HepG2 (cell line): ENCODE measurements around the gene ZNRD2. TPM values are rescaled to one million over a fixed set of nuclear protein-coding genes. Genes with fewer than 3 reads are reported as not detected.

ENCODE experiments used
- BCL6 ChIP-seq: IDR thresholded peaks from 2 replicates; pipeline ENCODE4 v1.6.1; 2016; ENCODE audit warnings: missing genetic modification reagents, missing compliant biosample characterization
- FOXO1 ChIP-seq: sonication (generic); formaldehyde crosslinking; IDR thresholded peaks from 2 replicates; pipeline ENCODE4 v1.4.0; 2020; ENCODE audit warnings: missing genetic modification reagents
- HOXA7 ChIP-seq: sonication (generic); formaldehyde crosslinking; IDR thresholded peaks from 2 replicates; pipeline ENCODE4 v1.8.1; 2022; ENCODE audit warnings: mild to moderate bottlenecking, missing genetic modification reagents, moderate library complexity
- KDM5A ChIP-seq: fragments of 200-600 bp; sonication (generic); IDR thresholded peaks from 2 replicates; pipeline ENCODE4 v1.7.0; 2018; ENCODE audit warnings: antibody characterized with exemption, mild to moderate bottlenecking, low read length, borderline replicate concordance
- KLF12 ChIP-seq: sonication (generic); formaldehyde crosslinking; IDR thresholded peaks from 2 replicates; pipeline ENCODE4 v1.4.0; 2020; ENCODE audit warnings: missing genetic modification reagents, borderline replicate concordance
- MIER3 ChIP-seq: IDR thresholded peaks from 2 replicates; pipeline ENCODE4 v1.6.1; 2016; ENCODE audit warnings: missing compliant biosample characterization, borderline replicate concordance
- RAD21 ChIP-seq: fragments of 450-650 bp; formaldehyde crosslinking; IDR thresholded peaks from 2 replicates; pipeline ENCODE4 v1.5.0; 2020; ENCODE audit warnings: mild to moderate bottlenecking
- SOX13 ChIP-seq, 3 experiments: fragments of 450-650 bp in 1 of 3; sonication (generic) in 1 of 3; formaldehyde crosslinking in 1 of 3; IDR thresholded peaks in 2 of 3; conservative IDR thresholded peaks in 1 of 3; 2 replicates each; pipeline versions ENCODE4 v1.5.0 to v1.6.1; 2016 to 2020; ENCODE audit warnings: antibody characterized with exemption in 1 of 3, mild to moderate bottlenecking in 1 of 3, missing compliant biosample characterization in 1 of 3, missing genetic modification reagents in 1 of 3, moderate library complexity in 1 of 3
- TEAD3 ChIP-seq: optimal IDR thresholded peaks from 2 replicates; pipeline ENCODE3; 2016; ENCODE audit warnings: borderline replicate concordance
- ZMYM4 ChIP-seq: sonication (generic); formaldehyde crosslinking; IDR thresholded peaks from 2 replicates; pipeline ENCODE4 v1.8.1; 2023; ENCODE audit warnings: mild to moderate bottlenecking, missing genetic modification reagents
- ZNF883 ChIP-seq: sonication (generic); formaldehyde crosslinking; IDR thresholded peaks from 2 replicates; pipeline ENCODE4 v1.5.1; 2020; ENCODE audit warnings: mild to moderate bottlenecking, missing genetic modification reagents; ENCODE audit errors: not compliant biosample characterization
- polyA plus RNA-seq, 8 experiments: library from polyadenylated mRNA; depleted of rRNA in 3 of 8; stranded (reverse) in 7 of 8; unstranded in 1 of 8; fragments of >200 nt; fragmentation: Illumina TruSeq in 4 of 8; extraction: Trizol in 4 of 8; gene quantifications; 2 replicates each; pipeline versions ENCODE4 v1.2.1 to v1.2.3, GENCODE V29; 2011 to 2016; ENCODE audit warnings: low read depth in 4 of 8, missing spikeins in 1 of 8, mixed read lengths in 1 of 8; ENCODE audit not compliant: insufficient read depth in 1 of 8
- total RNA-seq, 5 experiments: library from RNA; depleted of rRNA; stranded (reverse); fragments of >200 nt; fragmentation: Illumina TruSeq; extraction: Trizol; gene quantifications; 2 replicates each; pipeline ENCODE4 v1.2.3, GENCODE V29; 2016; ENCODE audit warnings: low read depth in 1 of 5
- TF ChIP-seq, protein P1 (sequence below): sonication (generic); formaldehyde crosslinking; IDR thresholded peaks from 2 replicates; pipeline ENCODE4 v1.8.0; 2022; ENCODE audit warnings: missing genetic modification reagents, mild to moderate bottlenecking, moderate library complexity, borderline replicate concordance
- TF ChIP-seq, protein P2 (sequence below): sonication (generic); formaldehyde crosslinking; IDR thresholded peaks from 2 replicates; pipeline ENCODE4 v1.4.0; 2020; ENCODE audit warnings: missing genetic modification reagents
- TF ChIP-seq, protein P3 (sequence below): sonication (generic); formaldehyde crosslinking; IDR thresholded peaks from 2 replicates; pipeline ENCODE4 v1.5.1; 2020; ENCODE audit warnings: mild to moderate bottlenecking, missing genetic modification reagents, moderate library complexity
- TF ChIP-seq, protein P4 (sequence below): sonication (generic); formaldehyde crosslinking; IDR thresholded peaks from 2 replicates; pipeline ENCODE4 v1.9.0; 2022; ENCODE audit warnings: missing genetic modification reagents, mild to moderate bottlenecking, borderline replicate concordance
- TF ChIP-seq, protein P5 (sequence below): IDR thresholded peaks from 2 replicates; pipeline ENCODE4 v1.6.1; 2016; ENCODE audit warnings: low read depth
- TF ChIP-seq, protein P6 (sequence below): sonication (generic); formaldehyde crosslinking; IDR thresholded peaks from 2 replicates; pipeline ENCODE4 v1.4.0; 2020; ENCODE audit warnings: missing genetic modification reagents, mild to moderate bottlenecking, borderline replicate concordance

The ZNRD2 gene
- total and polyA plus RNA-seq, 2 of the 13 experiments (the other 11 are each of a cell fraction or from before 2014, with no cell fraction given): 29.2 to 34.0 TPM

DNA sequence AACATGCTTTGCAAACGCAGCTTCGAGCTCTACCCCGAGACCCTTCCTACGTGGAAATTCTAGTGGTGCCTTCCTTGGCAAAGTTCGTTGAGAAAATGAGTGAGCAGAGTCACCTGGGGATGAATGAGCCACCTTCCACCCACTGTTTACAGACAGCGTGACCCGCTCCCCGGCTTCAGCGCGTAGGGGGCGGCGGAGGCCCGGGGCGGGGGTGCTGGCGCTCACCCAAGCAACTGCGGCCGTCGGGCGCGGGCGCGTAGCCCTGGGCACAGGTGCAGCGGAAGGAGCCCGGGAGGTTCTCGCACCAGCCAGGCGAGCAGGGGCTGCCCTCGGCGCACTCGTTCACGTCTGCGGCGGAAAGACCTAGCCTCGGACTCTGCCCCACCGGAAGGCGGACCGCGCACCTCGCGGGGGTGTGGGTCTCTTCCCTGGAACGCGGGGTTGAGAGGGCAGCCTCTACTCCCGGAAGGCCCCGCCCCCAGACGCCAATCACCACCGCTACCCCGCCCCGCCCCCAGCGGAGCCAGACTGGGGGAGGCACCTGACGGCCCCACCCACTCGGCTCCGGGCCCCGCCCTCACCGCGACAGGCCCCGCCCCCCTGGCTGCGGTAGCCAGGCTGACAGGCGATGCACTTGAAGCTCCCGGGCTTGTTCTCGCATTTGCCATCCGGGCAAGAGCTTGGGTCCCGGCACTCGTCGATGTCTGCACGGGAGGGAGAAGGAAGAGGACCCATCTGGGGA is 23.9 kb upstream of the ZNRD2 start (continued):
- TF ChIP-seq SOX13 (IDR thresholded peaks at IDR 0.05) (no peak), SOX13 (CRISPR knock-in tag; conservative IDR thresholded peaks at IDR 0.05 in 1 of 2, IDR thresholded peaks at IDR 0.05 in 1 of 2) (peak in 1 of 2 experiments; percentile 42; a peak in 2 of 4 replicates), MIER3 (no peak), ZMYM4 (CRISPR knock-in tag) (0 out of 2 replicates have a peak, but pooled peaks have one; percentile 15), TEAD3 (peak; percentile 84), FOXO1 (peak; percentile 10; the same call in 1 of the 2 replicates), BCL6 (peak; percentile 52; the same call in 1 of the 2 replicates), RAD21 (CRISPR knock-in tag) (no peak; the same call in 1 of the 2 replicates), HOXA7 (CRISPR knock-in tag) (no peak), ZNF883 (CRISPR knock-in tag) (no peak), KLF12 (CRISPR knock-in tag) (0 out of 2 replicates have a peak, but pooled peaks have one; percentile 44), KDM5A (no peak)
- TF ChIP-seq, protein P1, sequence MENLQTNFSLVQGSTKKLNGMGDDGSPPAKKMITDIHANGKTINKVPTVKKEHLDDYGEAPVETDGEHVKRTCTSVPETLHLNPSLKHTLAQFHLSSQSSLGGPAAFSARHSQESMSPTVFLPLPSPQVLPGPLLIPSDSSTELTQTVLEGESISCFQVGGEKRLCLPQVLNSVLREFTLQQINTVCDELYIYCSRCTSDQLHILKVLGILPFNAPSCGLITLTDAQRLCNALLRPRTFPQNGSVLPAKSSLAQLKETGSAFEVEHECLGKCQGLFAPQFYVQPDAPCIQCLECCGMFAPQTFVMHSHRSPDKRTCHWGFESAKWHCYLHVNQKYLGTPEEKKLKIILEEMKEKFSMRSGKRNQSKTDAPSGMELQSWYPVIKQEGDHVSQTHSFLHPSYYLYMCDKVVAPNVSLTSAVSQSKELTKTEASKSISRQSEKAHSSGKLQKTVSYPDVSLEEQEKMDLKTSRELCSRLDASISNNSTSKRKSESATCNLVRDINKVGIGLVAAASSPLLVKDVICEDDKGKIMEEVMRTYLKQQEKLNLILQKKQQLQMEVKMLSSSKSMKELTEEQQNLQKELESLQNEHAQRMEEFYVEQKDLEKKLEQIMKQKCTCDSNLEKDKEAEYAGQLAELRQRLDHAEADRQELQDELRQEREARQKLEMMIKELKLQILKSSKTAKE: peak; percentile 44; the same call in 1 of the 2 replicates
- TF ChIP-seq, protein P2, sequence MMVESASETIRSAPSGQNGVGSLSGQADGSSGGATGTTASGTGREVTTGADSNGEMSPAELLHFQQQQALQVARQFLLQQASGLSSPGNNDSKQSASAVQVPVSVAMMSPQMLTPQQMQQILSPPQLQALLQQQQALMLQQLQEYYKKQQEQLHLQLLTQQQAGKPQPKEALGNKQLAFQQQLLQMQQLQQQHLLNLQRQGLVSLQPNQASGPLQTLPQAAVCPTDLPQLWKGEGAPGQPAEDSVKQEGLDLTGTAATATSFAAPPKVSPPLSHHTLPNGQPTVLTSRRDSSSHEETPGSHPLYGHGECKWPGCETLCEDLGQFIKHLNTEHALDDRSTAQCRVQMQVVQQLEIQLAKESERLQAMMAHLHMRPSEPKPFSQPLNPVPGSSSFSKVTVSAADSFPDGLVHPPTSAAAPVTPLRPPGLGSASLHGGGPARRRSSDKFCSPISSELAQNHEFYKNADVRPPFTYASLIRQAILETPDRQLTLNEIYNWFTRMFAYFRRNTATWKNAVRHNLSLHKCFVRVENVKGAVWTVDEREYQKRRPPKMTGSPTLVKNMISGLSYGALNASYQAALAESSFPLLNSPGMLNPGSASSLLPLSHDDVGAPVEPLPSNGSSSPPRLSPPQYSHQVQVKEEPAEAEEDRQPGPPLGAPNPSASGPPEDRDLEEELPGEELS: 0 out of 2 replicates have a peak, but pooled peaks have one; percentile 34
- TF ChIP-seq, protein P3, sequence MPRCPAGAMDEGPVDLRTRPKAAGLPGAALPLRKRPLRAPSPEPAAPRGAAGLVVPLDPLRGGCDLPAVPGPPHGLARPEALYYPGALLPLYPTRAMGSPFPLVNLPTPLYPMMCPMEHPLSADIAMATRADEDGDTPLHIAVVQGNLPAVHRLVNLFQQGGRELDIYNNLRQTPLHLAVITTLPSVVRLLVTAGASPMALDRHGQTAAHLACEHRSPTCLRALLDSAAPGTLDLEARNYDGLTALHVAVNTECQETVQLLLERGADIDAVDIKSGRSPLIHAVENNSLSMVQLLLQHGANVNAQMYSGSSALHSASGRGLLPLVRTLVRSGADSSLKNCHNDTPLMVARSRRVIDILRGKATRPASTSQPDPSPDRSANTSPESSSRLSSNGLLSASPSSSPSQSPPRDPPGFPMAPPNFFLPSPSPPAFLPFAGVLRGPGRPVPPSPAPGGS: no peak
- TF ChIP-seq, protein P4, sequence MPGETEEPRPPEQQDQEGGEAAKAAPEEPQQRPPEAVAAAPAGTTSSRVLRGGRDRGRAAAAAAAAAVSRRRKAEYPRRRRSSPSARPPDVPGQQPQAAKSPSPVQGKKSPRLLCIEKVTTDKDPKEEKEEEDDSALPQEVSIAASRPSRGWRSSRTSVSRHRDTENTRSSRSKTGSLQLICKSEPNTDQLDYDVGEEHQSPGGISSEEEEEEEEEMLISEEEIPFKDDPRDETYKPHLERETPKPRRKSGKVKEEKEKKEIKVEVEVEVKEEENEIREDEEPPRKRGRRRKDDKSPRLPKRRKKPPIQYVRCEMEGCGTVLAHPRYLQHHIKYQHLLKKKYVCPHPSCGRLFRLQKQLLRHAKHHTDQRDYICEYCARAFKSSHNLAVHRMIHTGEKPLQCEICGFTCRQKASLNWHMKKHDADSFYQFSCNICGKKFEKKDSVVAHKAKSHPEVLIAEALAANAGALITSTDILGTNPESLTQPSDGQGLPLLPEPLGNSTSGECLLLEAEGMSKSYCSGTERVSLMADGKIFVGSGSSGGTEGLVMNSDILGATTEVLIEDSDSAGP (CRISPR knock-in tag): no peak; the same call in 1 of the 2 replicates
- TF ChIP-seq, protein P5, sequence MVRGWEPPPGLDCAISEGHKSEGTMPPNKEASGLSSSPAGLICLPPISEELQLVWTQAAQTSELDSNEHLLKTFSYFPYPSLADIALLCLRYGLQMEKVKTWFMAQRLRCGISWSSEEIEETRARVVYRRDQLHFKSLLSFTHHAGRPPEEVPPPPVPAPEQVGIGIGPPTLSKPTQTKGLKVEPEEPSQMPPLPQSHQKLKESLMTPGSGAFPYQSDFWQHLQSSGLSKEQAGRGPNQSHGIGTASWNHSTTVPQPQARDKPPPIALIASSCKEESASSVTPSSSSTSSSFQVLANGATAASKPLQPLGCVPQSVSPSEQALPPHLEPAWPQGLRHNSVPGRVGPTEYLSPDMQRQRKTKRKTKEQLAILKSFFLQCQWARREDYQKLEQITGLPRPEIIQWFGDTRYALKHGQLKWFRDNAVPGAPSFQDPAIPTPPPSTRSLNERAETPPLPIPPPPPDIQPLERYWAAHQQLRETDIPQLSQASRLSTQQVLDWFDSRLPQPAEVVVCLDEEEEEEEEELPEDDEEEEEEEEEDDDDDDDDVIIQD (CRISPR knock-in tag): no peak
- TF ChIP-seq, protein P6, sequence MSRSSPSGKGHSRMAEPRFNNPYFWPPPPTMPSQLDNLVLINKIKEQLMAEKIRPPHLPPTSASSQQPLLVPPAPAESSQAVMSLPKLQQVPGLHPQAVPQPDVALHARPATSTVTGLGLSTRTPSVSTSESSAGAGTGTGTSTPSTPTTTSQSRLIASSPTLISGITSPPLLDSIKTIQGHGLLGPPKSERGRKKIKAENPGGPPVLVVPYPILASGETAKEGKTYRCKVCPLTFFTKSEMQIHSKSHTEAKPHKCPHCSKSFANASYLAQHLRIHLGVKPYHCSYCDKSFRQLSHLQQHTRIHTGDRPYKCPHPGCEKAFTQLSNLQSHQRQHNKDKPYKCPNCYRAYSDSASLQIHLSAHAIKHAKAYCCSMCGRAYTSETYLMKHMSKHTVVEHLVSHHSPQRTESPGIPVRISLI (CRISPR knock-in tag): no peak
